ENCODE data around the gene GLDC. TPM values are rescaled to one million over a fixed set of nuclear protein-coding genes. Genes with fewer than 3 reads are reported as not detected.

Gene GLDC
- total and polyA plus RNA-seq, 10 of the 15 experiments (the other 5 are each of a cell fraction or from before 2014, with no cell fraction given), result 33.1 to 165 (median 114) TPM

DNA sequence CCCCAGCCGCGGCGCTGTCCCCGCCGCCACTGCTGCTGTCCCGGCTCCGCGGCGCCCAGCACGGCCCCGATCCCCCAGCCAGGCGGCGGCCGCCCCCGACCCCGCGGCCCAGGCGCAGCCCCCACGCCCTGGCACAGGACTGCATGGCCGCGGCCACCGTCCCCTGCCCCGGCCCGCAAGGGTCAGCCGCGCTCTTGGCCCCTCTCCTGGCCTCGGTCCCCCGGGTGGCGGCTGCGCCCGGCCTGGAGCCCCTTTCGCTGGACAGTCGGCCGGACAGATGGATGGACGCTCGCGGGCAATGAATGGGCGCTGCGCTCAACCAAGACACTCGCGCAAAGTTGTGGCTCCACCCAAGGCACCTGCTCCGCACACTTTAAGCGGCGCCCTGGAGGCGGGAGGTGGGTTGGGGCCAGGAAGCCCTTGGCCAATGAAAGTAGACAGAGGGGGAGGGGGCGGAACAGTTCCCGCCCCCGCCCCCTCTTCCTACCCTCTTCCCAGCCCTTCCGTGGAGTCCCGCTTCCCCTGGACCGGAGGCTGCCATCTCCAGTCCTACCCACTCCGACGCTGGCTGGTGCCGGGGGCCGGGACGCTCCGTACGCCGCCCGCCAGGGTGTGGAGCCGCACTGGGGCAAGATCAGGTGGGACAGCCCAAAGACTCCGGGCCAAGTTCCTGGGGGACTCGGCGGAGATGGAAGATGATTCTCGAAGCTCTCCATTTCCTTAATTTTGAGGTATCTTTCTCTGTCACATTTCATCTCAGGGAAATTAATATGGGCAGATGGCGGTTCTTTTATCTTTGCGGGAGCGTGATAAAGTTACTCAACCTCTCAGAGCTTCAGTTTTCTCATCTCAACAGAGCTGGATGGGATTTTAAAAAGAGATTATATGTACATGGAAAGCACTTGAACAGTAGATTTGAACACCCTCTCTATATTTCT, at the start of gene GLDC (continued):
- TF ChIP-seq, protein P1, sequence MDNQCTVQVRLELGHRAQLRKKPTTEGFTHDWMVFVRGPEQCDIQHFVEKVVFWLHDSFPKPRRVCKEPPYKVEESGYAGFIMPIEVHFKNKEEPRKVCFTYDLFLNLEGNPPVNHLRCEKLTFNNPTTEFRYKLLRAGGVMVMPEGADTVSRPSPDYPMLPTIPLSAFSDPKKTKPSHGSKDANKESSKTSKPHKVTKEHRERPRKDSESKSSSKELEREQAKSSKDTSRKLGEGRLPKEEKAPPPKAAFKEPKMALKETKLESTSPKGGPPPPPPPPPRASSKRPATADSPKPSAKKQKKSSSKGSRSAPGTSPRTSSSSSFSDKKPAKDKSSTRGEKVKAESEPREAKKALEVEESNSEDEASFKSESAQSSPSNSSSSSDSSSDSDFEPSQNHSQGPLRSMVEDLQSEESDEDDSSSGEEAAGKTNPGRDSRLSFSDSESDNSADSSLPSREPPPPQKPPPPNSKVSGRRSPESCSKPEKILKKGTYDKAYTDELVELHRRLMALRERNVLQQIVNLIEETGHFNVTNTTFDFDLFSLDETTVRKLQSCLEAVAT (IDR thresholded peaks at IDR 0.05), result no peak
- TF ChIP-seq DPF2 (IDR thresholded peaks at IDR 0.05), result no peak; the same call in 1 of the 2 replicates
- TF ChIP-seq EED (IDR thresholded peaks at IDR 0.05; ENCODE audit: low read depth), result peak; percentile 90
- TF ChIP-seq RUNX3 (IDR thresholded peaks at IDR 0.05; ENCODE audit: low read length), result no peak; the same call in 1 of the 2 replicates
- no peak for TF ChIP-seq FOXM1 (IDR thresholded peaks at IDR 0.05; ENCODE audit: low read depth, low read length)
- TF ChIP-seq CHD2 (IDR thresholded peaks at IDR 0.05; ENCODE audit: borderline replicate concordance, low read depth, low read length), result peak; percentile 72
- peak; percentile 81 for TF ChIP-seq NFYB (IDR thresholded peaks at IDR 0.05; ENCODE audit: insufficient read depth, low read depth, low read length)
- 0 out of 2 replicates have a peak, but pooled peaks have one; percentile 18 for TF ChIP-seq SPI1 (IDR thresholded peaks at IDR 0.05; ENCODE audit: borderline replicate concordance, insufficient read depth, low read depth, low read length)
- no peak for TF ChIP-seq ETV6 (conservative IDR thresholded peaks at IDR 0.05 in 1 of 2, IDR thresholded peaks at IDR 0.05 in 1 of 2; ENCODE audit: borderline replicate concordance in 1 of 2, low read depth in 1 of 2)
- TF ChIP-seq BCL11A (IDR thresholded peaks at IDR 0.05; ENCODE audit: low read depth, low read length), result no peak
- peak; percentile 60; the same call in 1 of the 2 replicates for TF ChIP-seq PAX8 (IDR thresholded peaks at IDR 0.05)
- TF ChIP-seq HCFC1 (IDR thresholded peaks at IDR 0.05; ENCODE audit: low read length), result no peak
- TF ChIP-seq TCF12 (IDR thresholded peaks at IDR 0.05; ENCODE audit: low read depth, low read length), result 0 out of 2 replicates have a peak, but pooled peaks have one; percentile 14
- TF ChIP-seq, protein P2, sequence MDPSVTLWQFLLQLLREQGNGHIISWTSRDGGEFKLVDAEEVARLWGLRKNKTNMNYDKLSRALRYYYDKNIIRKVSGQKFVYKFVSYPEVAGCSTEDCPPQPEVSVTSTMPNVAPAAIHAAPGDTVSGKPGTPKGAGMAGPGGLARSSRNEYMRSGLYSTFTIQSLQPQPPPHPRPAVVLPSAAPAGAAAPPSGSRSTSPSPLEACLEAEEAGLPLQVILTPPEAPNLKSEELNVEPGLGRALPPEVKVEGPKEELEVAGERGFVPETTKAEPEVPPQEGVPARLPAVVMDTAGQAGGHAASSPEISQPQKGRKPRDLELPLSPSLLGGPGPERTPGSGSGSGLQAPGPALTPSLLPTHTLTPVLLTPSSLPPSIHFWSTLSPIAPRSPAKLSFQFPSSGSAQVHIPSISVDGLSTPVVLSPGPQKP (IDR thresholded peaks at IDR 0.05; ENCODE audit: low read depth, low read length), result 0 out of 2 replicates have a peak, but pooled peaks have one; percentile 23
- peak; percentile 42; the same call in 1 of the 2 replicates for TF ChIP-seq TAF1 (IDR thresholded peaks at IDR 0.05; ENCODE audit: borderline replicate concordance, low read depth, low read length)
- no peak for TF ChIP-seq MTA2 (IDR thresholded peaks at IDR 0.05; ENCODE audit: low read depth)
- no peak for TF ChIP-seq POU2F2 (IDR thresholded peaks at IDR 0.05; ENCODE audit: borderline replicate concordance, low read depth, low read length)
- TF ChIP-seq CREM (IDR thresholded peaks at IDR 0.05; ENCODE audit: low read depth), result no peak
- no peak for TF ChIP-seq SRF (IDR thresholded peaks at IDR 0.05; ENCODE audit: low read depth in 2 of 2, low read length in 2 of 2)
- TF ChIP-seq, protein P3, sequence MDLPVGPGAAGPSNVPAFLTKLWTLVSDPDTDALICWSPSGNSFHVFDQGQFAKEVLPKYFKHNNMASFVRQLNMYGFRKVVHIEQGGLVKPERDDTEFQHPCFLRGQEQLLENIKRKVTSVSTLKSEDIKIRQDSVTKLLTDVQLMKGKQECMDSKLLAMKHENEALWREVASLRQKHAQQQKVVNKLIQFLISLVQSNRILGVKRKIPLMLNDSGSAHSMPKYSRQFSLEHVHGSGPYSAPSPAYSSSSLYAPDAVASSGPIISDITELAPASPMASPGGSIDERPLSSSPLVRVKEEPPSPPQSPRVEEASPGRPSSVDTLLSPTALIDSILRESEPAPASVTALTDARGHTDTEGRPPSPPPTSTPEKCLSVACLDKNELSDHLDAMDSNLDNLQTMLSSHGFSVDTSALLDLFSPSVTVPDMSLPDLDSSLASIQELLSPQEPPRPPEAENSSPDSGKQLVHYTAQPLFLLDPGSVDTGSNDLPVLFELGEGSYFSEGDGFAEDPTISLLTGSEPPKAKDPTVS (IDR thresholded peaks at IDR 0.05; ENCODE audit: low read depth, low read length), result no peak
- peak; percentile 84 to 91 for TF ChIP-seq IKZF2 (IDR thresholded peaks at IDR 0.05)
- no peak for TF ChIP-seq PAX5 (IDR thresholded peaks at IDR 0.05; ENCODE audit: borderline replicate concordance, low read depth, low read length)
- TF ChIP-seq EP300 (IDR thresholded peaks at IDR 0.05; ENCODE audit: borderline replicate concordance in 1 of 2, control insufficient read depth in 1 of 2, low read depth in 2 of 2, low read length in 2 of 2), result no peak
- no peak; the same call in 1 of the 2 replicates for TF ChIP-seq CBFB (IDR thresholded peaks at IDR 0.05; ENCODE audit: low read depth)
- no peak for TF ChIP-seq ZNF622 (IDR thresholded peaks at IDR 0.05)

All from GM12878 (cell line).